ENCODE measurements around the gene CLSTN2. TPM values are rescaled to one million over a fixed set of nuclear protein-coding genes. Genes with fewer than 3 reads are reported as not detected.

CLSTN2 gene
- total and polyA plus RNA-seq, 10 donors = 0.02 to 0.22 (median 0.13) TPM; not detected in 1

GRCh38 chr3:139940622-139941021, 5.6 kb downstream of the CLSTN2 start:
- DNase-seq = no peak
- no peaks in the 10 kb centered on the region for H3K36me3 ChIP-seq
- no peak overlapping the region for H3K27ac ChIP-seq
- H3K4me3 ChIP-seq = no peak overlapping the region
- H3K27me3 ChIP-seq (replicated peaks in 1 of 7) = peaks cover 0 to 64% (median 24%) of the 10 kb centered on the region in 7 donors
- 38 to 78% (median 47%) methylated on average over 1 of the region's 1 CpG for WGBS, 5 donors
- H3K9me3 ChIP-seq = no peaks in the 10 kb centered on the region
- TF ChIP-seq POLR2A (IDR thresholded peaks at IDR 0.05) = no peak
- peaks cover 3 to 12% (median 9%) of the 10 kb centered on the region in 6 donors for H3K4me1 ChIP-seq
- intact Hi-C loops (cut with DNase I; ENCODE audit: low total_unique reads) = no loop called here

GRCh38 chr3:139941580-139941979, 6.6 kb downstream of the CLSTN2 start:
- intact Hi-C loops (cut with DNase I; ENCODE audit: low total_unique reads) = no loop called here
- no peak for DNase-seq
- Histone ChIP-seq H3K4me1 (peaks cover 0 to 3% (median 0%) of the 10 kb centered on the region in 6 donors), H3K36me3 (no peaks in the 10 kb centered on the region), H3K9me3 (no peaks in the 10 kb centered on the region), H3K4me3 (no peak overlapping the region), H3K27me3 (replicated peaks in 1 of 7) (peaks cover 0 to 55% (median 15%) of the 10 kb centered on the region in 7 donors), H3K27ac (no peak overlapping the region)
- TF ChIP-seq POLR2AphosphoS5 (IDR thresholded peaks at IDR 0.05) = no peak
- no peak for TF ChIP-seq CTCF (IDR thresholded peaks at IDR 0.05 in 8 of 11, conservative IDR thresholded peaks at IDR 0.05 in 3 of 11)
- TF ChIP-seq POLR2A (IDR thresholded peaks at IDR 0.05) = no peak
- 72 to 84% (median 81%) methylated on average over 4 of the region's 4 CpGs for WGBS, 5 donors

GRCh38 chr3:139944256-139944910, 9.4 kb downstream of the CLSTN2 start:
- H3K27me3 ChIP-seq (replicated peaks in 1 of 7) = peaks cover 0 to 27% (median 0%) of the 10 kb centered on the region in 7 donors
- 80 to 89% (median 84%) methylated on average over 7 of the region's 7 CpGs for WGBS, 5 donors
- TF ChIP-seq CTCF (IDR thresholded peaks at IDR 0.05 in 8 of 11, conservative IDR thresholded peaks at IDR 0.05 in 3 of 11) (no peak), POLR2AphosphoS5 (IDR thresholded peaks at IDR 0.05) (no peak), POLR2A (IDR thresholded peaks at IDR 0.05) (no peak)
- no peaks in the 10 kb centered on the region for H3K9me3 ChIP-seq
- H3K4me1 ChIP-seq = no peaks in the 10 kb centered on the region
- no peak for DNase-seq
- H3K36me3 ChIP-seq = no peaks in the 10 kb centered on the region
- no peak overlapping the region for H3K27ac ChIP-seq
- H3K4me3 ChIP-seq = no peak overlapping the region
- intact Hi-C loops (cut with DNase I; ENCODE audit: low total_unique reads) = no loop called here

- WGBS, 5 donors = 82 to 88% (median 83%) methylated on average over 4 of the region's 4 CpGs
- intact Hi-C loops (cut with DNase I; ENCODE audit: low total_unique reads) = no loop called here
- no peak for DNase-seq
These were observed 10.4 kb downstream of the CLSTN2 start for GRCh38 chr3:139945386-139945785.

GRCh38 chr3:139945942-139946341, 11.0 kb downstream of the CLSTN2 start:
- DNase-seq = no peak
- Histone ChIP-seq H3K4me1 (no peaks in the 10 kb centered on the region), H3K9me3 (no peaks in the 10 kb centered on the region), H3K27ac (no peak overlapping the region), H3K27me3 (replicated peaks in 1 of 7) (peaks cover 0 to 20% (median 0%) of the 10 kb centered on the region in 7 donors), H3K36me3 (no peaks in the 10 kb centered on the region), H3K4me3 (no peak overlapping the region)
- TF ChIP-seq POLR2AphosphoS5 (IDR thresholded peaks at IDR 0.05) (no peak), POLR2A (IDR thresholded peaks at IDR 0.05) (no peak), CTCF (IDR thresholded peaks at IDR 0.05 in 8 of 11, conservative IDR thresholded peaks at IDR 0.05 in 3 of 11) (no peak)
- intact Hi-C loops (cut with DNase I; ENCODE audit: low total_unique reads) = no loop called here

More at GRCh38 chr3:139945386-139945785, 10.4 kb downstream of the CLSTN2 start:
- H3K4me3 ChIP-seq = no peak overlapping the region
- no peak overlapping the region for H3K27ac ChIP-seq
- peaks cover 0 to 20% (median 0%) of the 10 kb centered on the region in 7 donors for H3K27me3 ChIP-seq (replicated peaks in 1 of 7)
- no peaks in the 10 kb centered on the region for H3K36me3 ChIP-seq
- no peaks in the 10 kb centered on the region for H3K9me3 ChIP-seq
- no peak for TF ChIP-seq POLR2AphosphoS5 (IDR thresholded peaks at IDR 0.05)
- H3K4me1 ChIP-seq = no peaks in the 10 kb centered on the region
